Measurements from ENCODE around the gene MAD1L1.
"Not testable (repeated sequence)": the region's sequence is repeated elsewhere in the genome, so short reads cannot be mapped to it uniquely, and the experiment has no call there.

Gene MAD1L1

DNA sequence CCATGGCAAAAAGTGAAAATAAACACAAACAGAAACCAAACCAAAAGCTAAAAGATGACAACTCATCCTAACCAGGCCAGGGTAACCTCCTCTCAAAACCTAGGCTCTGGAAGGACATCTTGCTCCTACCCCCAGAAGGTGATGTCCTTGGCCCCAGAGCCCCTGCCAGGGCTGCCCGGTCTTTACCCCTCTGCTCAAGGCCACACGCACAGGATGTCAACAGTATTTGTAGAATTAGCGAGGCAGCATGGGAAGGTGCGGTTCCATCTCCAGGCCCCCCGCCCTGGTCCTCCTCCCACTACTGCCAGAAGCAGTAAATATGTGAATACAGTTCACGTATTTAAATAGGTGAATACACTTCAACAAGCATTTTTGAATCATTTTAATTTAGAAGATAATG is 356.1 kb downstream of the MAD1L1 start:
- H3K27ac ChIP-seq (ENCODE audit: low read length, poor library complexity, severe bottlenecking); H3K4me2 ChIP-seq (ENCODE audit: low read length, poor library complexity, severe bottlenecking); H3K4me1 ChIP-seq (ENCODE audit: control insufficient read depth, insufficient read depth, low read depth, low read length); DNase-seq; H2AFZ ChIP-seq (ENCODE audit: low read depth, low read length); H3K18ac ChIP-seq (ENCODE audit: low read depth in 1 of 2, low read length in 2 of 2); H4K91ac ChIP-seq (ENCODE audit: low read length); H3K23ac ChIP-seq (ENCODE audit: low read length in 2 of 2); H2AK5ac ChIP-seq (ENCODE audit: low read length, severe bottlenecking); H3K9me3 ChIP-seq (ENCODE audit: control insufficient read depth, low read length); H4K8ac ChIP-seq (ENCODE audit: low read length); H2BK5ac ChIP-seq (ENCODE audit: low read depth, low read length, poor library complexity, severe bottlenecking); H2BK12ac ChIP-seq (ENCODE audit: low read length in 2 of 2); H2BK120ac ChIP-seq (ENCODE audit: low read depth, low read length); H3K4ac ChIP-seq (ENCODE audit: low read depth in 1 of 2, low read length in 2 of 2); H3K9ac ChIP-seq (ENCODE audit: low read length); H3K27me3 ChIP-seq (ENCODE audit: control insufficient read depth in 1 of 2, insufficient read depth in 1 of 2, low read length in 2 of 2); H2BK15ac ChIP-seq (ENCODE audit: low read depth, poor library complexity, severe bottlenecking); H3K4me3 ChIP-seq (ENCODE audit: insufficient read depth in 1 of 2, low read depth in 1 of 2, low read length in 2 of 2); H3K14ac ChIP-seq (ENCODE audit: low read length in 2 of 2): not testable (repeated sequence)
- Histone ChIP-seq H3K79me1 (replicated peaks; ENCODE audit: low read length, poor library complexity, severe bottlenecking) (peaks cover 21% of the 10 kb centered on the region), H3K36me3 (ENCODE audit: control insufficient read depth in 1 of 2, insufficient read depth in 2 of 2, low read depth in 1 of 2, low read length in 2 of 2) (peaks cover 0 to 28% of the 10 kb centered on the region in 2 experiments)
- 94% methylated on average over 2 of the region's 6 CpGs for WGBS

DNA sequence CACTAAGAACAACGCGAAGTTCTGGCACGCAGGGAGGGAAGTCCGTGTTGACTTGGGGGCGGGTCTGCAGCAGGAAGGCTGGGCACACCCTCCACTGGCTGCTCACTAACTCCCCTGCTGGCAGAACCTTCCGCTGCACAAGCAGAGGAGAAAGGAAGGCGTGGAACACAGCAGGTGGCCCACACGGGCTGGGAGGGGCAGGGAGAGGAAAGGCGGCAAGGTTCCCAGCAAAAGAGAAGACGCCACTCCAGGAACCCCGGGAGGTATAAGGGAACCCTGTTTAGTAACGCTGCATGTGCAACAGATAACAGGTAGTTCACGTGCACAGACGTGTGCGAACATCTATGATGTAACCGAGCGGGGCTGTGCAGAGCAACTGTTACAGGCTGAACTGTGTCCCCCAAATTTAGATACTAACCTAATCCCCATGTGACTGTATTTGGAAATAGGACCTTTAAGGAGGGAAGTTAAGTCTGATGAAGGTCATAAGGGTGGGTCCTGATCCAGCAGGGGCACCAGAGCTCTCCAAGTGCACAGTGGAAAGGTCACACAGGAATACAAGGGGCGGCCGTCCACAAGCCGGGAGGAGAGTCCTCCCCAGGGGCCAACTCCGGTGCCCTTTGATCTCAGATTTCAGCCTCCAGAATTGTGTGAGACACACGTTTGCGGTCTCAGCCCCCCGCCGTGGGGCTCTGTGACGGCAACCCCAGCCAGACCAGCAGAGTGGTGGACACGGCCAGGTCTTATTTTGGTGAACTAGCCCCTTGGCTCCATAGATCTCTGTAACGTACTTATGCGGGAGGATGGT is 357.1 kb downstream of the MAD1L1 start:
- not testable (repeated sequence) for H3K9me3 ChIP-seq (ENCODE audit: control insufficient read depth, low read length); H2BK12ac ChIP-seq (ENCODE audit: low read length in 2 of 2); H3K4me3 ChIP-seq (ENCODE audit: insufficient read depth in 1 of 2, low read depth in 1 of 2, low read length in 2 of 2); H3K9ac ChIP-seq (ENCODE audit: low read length); H3K4me2 ChIP-seq (ENCODE audit: low read length, poor library complexity, severe bottlenecking); H3K27ac ChIP-seq (ENCODE audit: low read length, poor library complexity, severe bottlenecking); H2BK120ac ChIP-seq (ENCODE audit: low read depth, low read length); DNase-seq; H2AK5ac ChIP-seq (ENCODE audit: low read length, severe bottlenecking); H2BK15ac ChIP-seq (ENCODE audit: low read depth, poor library complexity, severe bottlenecking); H2AFZ ChIP-seq (ENCODE audit: low read depth, low read length); H4K91ac ChIP-seq (ENCODE audit: low read length); H3K4ac ChIP-seq (ENCODE audit: low read depth in 1 of 2, low read length in 2 of 2); H3K27me3 ChIP-seq (ENCODE audit: control insufficient read depth in 1 of 2, insufficient read depth in 1 of 2, low read length in 2 of 2); H3K14ac ChIP-seq (ENCODE audit: low read length in 2 of 2); H4K8ac ChIP-seq (ENCODE audit: low read length); H3K4me1 ChIP-seq (ENCODE audit: control insufficient read depth, insufficient read depth, low read depth, low read length); H2BK5ac ChIP-seq (ENCODE audit: low read depth, low read length, poor library complexity, severe bottlenecking); H3K18ac ChIP-seq (ENCODE audit: low read depth in 1 of 2, low read length in 2 of 2); H3K23ac ChIP-seq (ENCODE audit: low read length in 2 of 2)
- 60% methylated on average over 28 of the region's 29 CpGs for WGBS
- Histone ChIP-seq H3K79me1 (replicated peaks; ENCODE audit: low read length, poor library complexity, severe bottlenecking) (peaks cover 18% of the 10 kb centered on the region), H3K36me3 (ENCODE audit: control insufficient read depth in 1 of 2, insufficient read depth in 2 of 2, low read depth in 1 of 2, low read length in 2 of 2) (peaks cover 0 to 29% of the 10 kb centered on the region in 2 experiments)

- not testable (repeated sequence) for H2BK15ac ChIP-seq (ENCODE audit: low read depth, poor library complexity, severe bottlenecking); H2BK120ac ChIP-seq (ENCODE audit: low read depth, low read length); H3K9ac ChIP-seq (ENCODE audit: low read length); H3K27me3 ChIP-seq (ENCODE audit: control insufficient read depth in 1 of 2, insufficient read depth in 1 of 2, low read length in 2 of 2); H3K18ac ChIP-seq (ENCODE audit: low read depth in 1 of 2, low read length in 2 of 2); H2AK5ac ChIP-seq (ENCODE audit: low read length, severe bottlenecking); H3K27ac ChIP-seq (ENCODE audit: low read length, poor library complexity, severe bottlenecking); DNase-seq; H4K8ac ChIP-seq (ENCODE audit: low read length); H2BK5ac ChIP-seq (ENCODE audit: low read depth, low read length, poor library complexity, severe bottlenecking); H3K4me1 ChIP-seq (ENCODE audit: control insufficient read depth, insufficient read depth, low read depth, low read length); H3K4me2 ChIP-seq (ENCODE audit: low read length, poor library complexity, severe bottlenecking); H2AFZ ChIP-seq (ENCODE audit: low read depth, low read length); H2BK12ac ChIP-seq (ENCODE audit: low read length in 2 of 2); H3K23ac ChIP-seq (ENCODE audit: low read length in 2 of 2); H3K4ac ChIP-seq (ENCODE audit: low read depth in 1 of 2, low read length in 2 of 2); H3K9me3 ChIP-seq (ENCODE audit: control insufficient read depth, low read length); H3K14ac ChIP-seq (ENCODE audit: low read length in 2 of 2); H4K91ac ChIP-seq (ENCODE audit: low read length); H3K4me3 ChIP-seq (ENCODE audit: insufficient read depth in 1 of 2, low read depth in 1 of 2, low read length in 2 of 2)
- H3K36me3 ChIP-seq (ENCODE audit: control insufficient read depth in 1 of 2, insufficient read depth in 2 of 2, low read depth in 1 of 2, low read length in 2 of 2), result peaks cover 0 to 21% of the 10 kb centered on the region in 2 experiments
- H3K79me1 ChIP-seq (replicated peaks; ENCODE audit: low read length, poor library complexity, severe bottlenecking), result peaks cover 17% of the 10 kb centered on the region
- 93% methylated on average over 10 of the region's 21 CpGs for WGBS
These were observed 358.0 kb downstream of the MAD1L1 start for GRCh38 chr7:1874590-1875391.

GRCh38 chr7:1873857-1874589 is 358.7 kb downstream of the MAD1L1 start:
- H3K4me2 ChIP-seq (ENCODE audit: low read length, poor library complexity, severe bottlenecking), result no peak overlapping the region
- H2AFZ ChIP-seq (ENCODE audit: low read depth, low read length), result no peak overlapping the region
- H2BK12ac ChIP-seq (ENCODE audit: low read length in 2 of 2), result no peak overlapping the region
- no peak overlapping the region for H2AK5ac ChIP-seq (ENCODE audit: low read length, severe bottlenecking)
- no peak overlapping the region for H3K14ac ChIP-seq (ENCODE audit: low read length in 2 of 2)
- peak overlapping the region in 1 of 2 experiments; percentile 2 for H3K4me3 ChIP-seq (ENCODE audit: insufficient read depth in 1 of 2, low read depth in 1 of 2, low read length in 2 of 2)
- H2BK15ac ChIP-seq (ENCODE audit: low read depth, poor library complexity, severe bottlenecking), result no peak overlapping the region
- peaks cover 0 to 21% of the 10 kb centered on the region in 2 experiments for H3K36me3 ChIP-seq (ENCODE audit: control insufficient read depth in 1 of 2, insufficient read depth in 2 of 2, low read depth in 1 of 2, low read length in 2 of 2)
- DNase-seq, result no peak
- H3K4me1 ChIP-seq (ENCODE audit: control insufficient read depth, insufficient read depth, low read depth, low read length), result peaks cover 6% of the 10 kb centered on the region
- no peaks in the 10 kb centered on the region for H3K9me3 ChIP-seq (ENCODE audit: control insufficient read depth, low read length)
- H3K23ac ChIP-seq (ENCODE audit: low read length in 2 of 2), result no peak overlapping the region
- H2BK5ac ChIP-seq (ENCODE audit: low read depth, low read length, poor library complexity, severe bottlenecking), result no peak overlapping the region
- no peak overlapping the region for H3K18ac ChIP-seq (ENCODE audit: low read depth in 1 of 2, low read length in 2 of 2)
- H3K4ac ChIP-seq (ENCODE audit: low read depth in 1 of 2, low read length in 2 of 2), result no peak overlapping the region
- no peaks in the 10 kb centered on the region for H3K27me3 ChIP-seq (ENCODE audit: control insufficient read depth in 1 of 2, insufficient read depth in 1 of 2, low read length in 2 of 2)
- H2BK120ac ChIP-seq (ENCODE audit: low read depth, low read length), result no peak overlapping the region
- H3K9ac ChIP-seq (ENCODE audit: low read length), result no peak overlapping the region
- H4K8ac ChIP-seq (ENCODE audit: low read length), result no peak overlapping the region
- 97% methylated on average over 38 of the region's 38 CpGs for WGBS
- peaks cover 18% of the 10 kb centered on the region for H3K79me1 ChIP-seq (replicated peaks; ENCODE audit: low read length, poor library complexity, severe bottlenecking)
- no peak overlapping the region for H4K91ac ChIP-seq (ENCODE audit: low read length)
- no peak overlapping the region for H3K27ac ChIP-seq (ENCODE audit: low read length, poor library complexity, severe bottlenecking)

All from mesenchymal stem cell (in vitro differentiated cells and primary cell).